HG02763 (cell line): ENCODE results near the gene TNS2.
"Not testable (repeated sequence)": the region's sequence is repeated elsewhere in the genome, so short reads cannot be mapped to it uniquely, and the experiment has no call there.

Experiments used
- ATAC-seq: cut with Tn5 transposase; IDR thresholded peaks from one replicate; pipeline ENCODE4 v1.9.1; 2021; ENCODE audit warnings: mild to moderate bottlenecking, moderate library complexity; ENCODE audit not compliant: unreplicated experiment

The TNS2 gene

GRCh38 chr12:53105256-53105655 lies 55.4 kb downstream of the TNS2 start:
- no peak for ATAC-seq

GRCh38 chr12:53105712-53106439 lies 56.0 kb downstream of the TNS2 start:
- no peak for ATAC-seq

GRCh38 chr12:53107122-53107521 lies 57.3 kb downstream of the TNS2 start:
- ATAC-seq: no peak

GRCh38 chr12:53112431-53112830 lies 62.6 kb downstream of the TNS2 start:
- ATAC-seq: not testable (repeated sequence)

- no peak for ATAC-seq
Observed at GRCh38 chr12:53113136-53113705, 63.4 kb downstream of the TNS2 start.

GRCh38 chr12:53113951-53114350 lies 64.1 kb downstream of the TNS2 start:
- no peak for ATAC-seq
